ENCODE measurements around the gene SMARCC1. TPM values are rescaled to one million over a fixed set of nuclear protein-coding genes. Genes with fewer than 3 reads are reported as not detected.

SMARCC1 gene
- total RNA-seq, 1 experiment from 2014 or later, result 43.1 TPM

- intact Hi-C loops (cut with micrococcal nuclease), result no loop called here
- Histone ChIP-seq H2AFZ (ENCODE audit: low read length) (no peak overlapping the region), H3K9ac (ENCODE audit: low read length) (no peak overlapping the region), H3K4me3 (ENCODE audit: low read length) (no peak overlapping the region), H3K4me1 (ENCODE audit: insufficient read depth, low read length) (no peaks in the 10 kb centered on the region), H3K9me2 (replicated peaks; ENCODE audit: low read length) (no peaks in the 10 kb centered on the region), H3K9me3 (ENCODE audit: low read length) (no peaks in the 10 kb centered on the region), H3K27ac (ENCODE audit: low read length) (no peak overlapping the region), H3K79me2 (ENCODE audit: low read length) (no peaks in the 10 kb centered on the region), H3K36me3 (ENCODE audit: low read depth, low read length) (peaks cover 65% of the 10 kb centered on the region), H4K20me1 (ENCODE audit: low read length) (no peaks in the 10 kb centered on the region), H3K4me2 (ENCODE audit: low read length) (no peak overlapping the region), H3F3A (ENCODE audit: low read length, unreplicated experiment) (no peaks in the 10 kb centered on the region), H3K27me3 (ENCODE audit: low read length) (no peaks in the 10 kb centered on the region)
- ChIA-PET CTCF (no interaction called here), POLR2A (ENCODE audit: unreplicated experiment) (no interaction called here)
- DNase-seq (no peak), ATAC-seq (no peak)
- TF ChIP-seq CTCF (conservative IDR thresholded peaks at IDR 0.05; ENCODE audit: low read depth, low read length) (no peak), EZH2 (IDR thresholded peaks at IDR 0.05; ENCODE audit: low read length, unreplicated experiment) (no peak), EZH2phosphoT487 (IDR thresholded peaks at IDR 0.05; ENCODE audit: borderline replicate concordance, low read length) (no peak)
- BruUV-seq (replicated peaks), result no TSS peak
Observed at GRCh38 chr3:47634996-47635395, 146.7 kb downstream of the SMARCC1 start.

- Histone ChIP-seq H3F3A (ENCODE audit: low read length, unreplicated experiment) (no peaks in the 10 kb centered on the region), H3K9me2 (replicated peaks; ENCODE audit: low read length) (no peaks in the 10 kb centered on the region), H3K4me3 (ENCODE audit: low read length) (no peak overlapping the region), H3K4me1 (ENCODE audit: insufficient read depth, low read length) (no peaks in the 10 kb centered on the region), H3K27ac (ENCODE audit: low read length) (no peak overlapping the region), H3K36me3 (ENCODE audit: low read depth, low read length) (peaks cover 69% of the 10 kb centered on the region), H3K9me3 (ENCODE audit: low read length) (no peaks in the 10 kb centered on the region), H3K4me2 (ENCODE audit: low read length) (no peak overlapping the region), H3K27me3 (ENCODE audit: low read length) (no peaks in the 10 kb centered on the region), H3K79me2 (ENCODE audit: low read length) (no peaks in the 10 kb centered on the region), H2AFZ (ENCODE audit: low read length) (no peak overlapping the region), H4K20me1 (ENCODE audit: low read length) (no peaks in the 10 kb centered on the region), H3K9ac (ENCODE audit: low read length) (no peak overlapping the region)
- POLR2A ChIA-PET (ENCODE audit: unreplicated experiment), result interaction anchor here (0.7 kb wide), 1 partner anchor 121 kb away, joined by 4 read pairs; no protein-coding TSS in a partner anchor
- no peak for ATAC-seq
- CTCF ChIA-PET, result no interaction called here
- TF ChIP-seq CTCF (conservative IDR thresholded peaks at IDR 0.05; ENCODE audit: low read depth, low read length) (no peak), EZH2phosphoT487 (IDR thresholded peaks at IDR 0.05; ENCODE audit: borderline replicate concordance, low read length) (no peak), EZH2 (IDR thresholded peaks at IDR 0.05; ENCODE audit: low read length, unreplicated experiment) (no peak)
- no peak for DNase-seq
- BruUV-seq (replicated peaks), result no TSS peak
- intact Hi-C loops (cut with micrococcal nuclease), result no loop called here
Observed at GRCh38 chr3:47630810-47631209, 150.9 kb downstream of the SMARCC1 start.

GRCh38 chr3:47629770-47630169, 151.9 kb downstream of the SMARCC1 start:
- no TSS peak for BruUV-seq (replicated peaks)
- DNase-seq (no peak), ATAC-seq (no peak)
- H3K4me3 ChIP-seq (ENCODE audit: low read length), result no peak overlapping the region
- no peaks in the 10 kb centered on the region for H3F3A ChIP-seq (ENCODE audit: low read length, unreplicated experiment)
- H3K79me2 ChIP-seq (ENCODE audit: low read length), result no peaks in the 10 kb centered on the region
- H3K9me3 ChIP-seq (ENCODE audit: low read length), result no peaks in the 10 kb centered on the region
- peaks cover 66% of the 10 kb centered on the region for H3K36me3 ChIP-seq (ENCODE audit: low read depth, low read length)
- no peaks in the 10 kb centered on the region for H4K20me1 ChIP-seq (ENCODE audit: low read length)
- ChIA-PET CTCF (no interaction called here), POLR2A (ENCODE audit: unreplicated experiment) (interaction anchor here (0.6 kb wide), 1 partner anchor 39 kb away, joined by 5 read pairs; no protein-coding TSS in a partner anchor)
- H3K9ac ChIP-seq (ENCODE audit: low read length), result no peak overlapping the region
- H2AFZ ChIP-seq (ENCODE audit: low read length), result no peak overlapping the region
- no peaks in the 10 kb centered on the region for H3K27me3 ChIP-seq (ENCODE audit: low read length)
- TF ChIP-seq CTCF (conservative IDR thresholded peaks at IDR 0.05; ENCODE audit: low read depth, low read length), result no peak
- no peak for TF ChIP-seq EZH2phosphoT487 (IDR thresholded peaks at IDR 0.05; ENCODE audit: borderline replicate concordance, low read length)
- TF ChIP-seq EZH2 (IDR thresholded peaks at IDR 0.05; ENCODE audit: low read length, unreplicated experiment), result no peak
- H3K9me2 ChIP-seq (replicated peaks; ENCODE audit: low read length), result no peaks in the 10 kb centered on the region
- H3K4me1 ChIP-seq (ENCODE audit: insufficient read depth, low read length), result no peaks in the 10 kb centered on the region
- H3K27ac ChIP-seq (ENCODE audit: low read length), result no peak overlapping the region
- intact Hi-C loops (cut with micrococcal nuclease), result no loop called here
- no peak overlapping the region for H3K4me2 ChIP-seq (ENCODE audit: low read length)
